HEK293 (cell line): ENCODE data around the gene C2CD2.

Experiments
- CTCF ChIA-PET: fragments of 350-600 bp; formaldehyde crosslinking; extraction: SDS; loops from one replicate; lab custom pipeline; 2021; ENCODE audit warnings: antibody characterized with exemption; lab: Yijun Ruan, JAX
- POLR2A ChIA-PET: fragments of 300-600 bp; formaldehyde crosslinking; extraction: SDS; loops from one replicate; lab custom pipeline; 2020; ENCODE audit warnings: antibody characterized with exemption, inconsistent platforms; lab: Yijun Ruan, JAX
- H3K27ac ChIP-seq: fragments of 200-500 bp; sonication (Bioruptor generic); 2 replicates; pipeline ENCODE4 v1.5.1; 2014; ENCODE audit warnings: low read depth, low read length, control low read depth, inconsistent platforms; ENCODE audit errors: extremely low read depth
- H3K36me3 ChIP-seq, 2 experiments: fragments of 200-500 bp in 1 of 2; sonication (Bioruptor generic) in 1 of 2; 1 replicate in 1 of 2; 2 replicates in 1 of 2; pipeline ENCODE4 v1.5.1; 2014 to 2017; ENCODE audit warnings: inconsistent platforms in 2 of 2, low read length in 2 of 2; ENCODE audit not compliant: control insufficient read depth in 2 of 2, insufficient read depth in 1 of 2
- H3K4me1 ChIP-seq: fragments of 200-500 bp; sonication (Bioruptor generic); 2 replicates; pipeline ENCODE4 v1.5.1; 2014; ENCODE audit warnings: mild to moderate bottlenecking, low read length, inconsistent platforms; ENCODE audit not compliant: control insufficient read depth, insufficient read depth
- H3K4me3 ChIP-seq: 2 replicates; pipeline ENCODE4 v1.5.1; 2011; ENCODE audit warnings: low read depth, mild to moderate bottlenecking, control low read depth, low read length, moderate library complexity
- H3K9me3 ChIP-seq: fragments of 200-500 bp; sonication (Bioruptor generic); 2 replicates; pipeline ENCODE4 v1.5.1; 2014; ENCODE audit warnings: low read depth, low read length, inconsistent platforms; ENCODE audit not compliant: control insufficient read depth, insufficient read depth
- GFI1B ChIP-seq: fragments of 450-650 bp; formaldehyde crosslinking; IDR thresholded peaks from 2 replicates; pipeline ENCODE4 v1.5.1; 2016; ENCODE audit warnings: missing biosample characterization, missing genetic modification characterization
- HOXD13 ChIP-seq: sonication (generic); formaldehyde crosslinking; IDR thresholded peaks from 2 replicates; pipeline ENCODE4 v1.8.0; 2022; ENCODE audit warnings: missing genetic modification reagents, borderline replicate concordance
- KLF16 ChIP-seq: fragments of 450-650 bp; formaldehyde crosslinking; IDR thresholded peaks from 2 replicates; pipeline ENCODE4 v1.5.1; 2017; ENCODE audit warnings: missing biosample characterization, missing genetic modification characterization
- MZF1 ChIP-seq: fragments of 450-650 bp; formaldehyde crosslinking; IDR thresholded peaks from 2 replicates; pipeline ENCODE4 v1.5.1; 2017; ENCODE audit warnings: missing biosample characterization, missing genetic modification characterization, borderline replicate concordance
- SP2 ChIP-seq: fragments of 450-650 bp; formaldehyde crosslinking; IDR thresholded peaks from 2 replicates; pipeline ENCODE4 v1.5.1; 2016; ENCODE audit warnings: missing biosample characterization, missing genetic modification characterization
- SP3 ChIP-seq: fragments of 450-650 bp; formaldehyde crosslinking; IDR thresholded peaks from 2 replicates; pipeline ENCODE4 v1.5.1; 2016; ENCODE audit warnings: missing biosample characterization, missing genetic modification characterization
- ZNF10 ChIP-seq: fragments of 450-650 bp; formaldehyde crosslinking; IDR thresholded peaks from 2 replicates; pipeline ENCODE4 v1.5.1; 2017; ENCODE audit warnings: missing biosample characterization, missing genetic modification characterization
- ZNF366 ChIP-seq: fragments of 450-650 bp; formaldehyde crosslinking; conservative IDR thresholded peaks from 2 replicates; pipeline ENCODE4 v1.5.1; 2016; ENCODE audit warnings: missing biosample characterization, missing genetic modification characterization
- ZNF423 ChIP-seq: fragments of 450-650 bp; formaldehyde crosslinking; IDR thresholded peaks from 2 replicates; pipeline ENCODE4 v1.5.1; 2016; ENCODE audit warnings: missing biosample characterization, missing genetic modification characterization
- ZNF600 ChIP-seq: fragments of 450-650 bp; formaldehyde crosslinking; IDR thresholded peaks from 2 replicates; pipeline ENCODE4 v1.5.1; 2016; ENCODE audit warnings: missing biosample characterization, missing genetic modification characterization
- ZSCAN16 ChIP-seq: fragments of 450-650 bp; formaldehyde crosslinking; IDR thresholded peaks from 2 replicates; pipeline ENCODE4 v1.5.1; 2016; ENCODE audit warnings: missing biosample characterization, missing genetic modification characterization
- ZSCAN30 ChIP-seq: fragments of 450-650 bp; IDR thresholded peaks from 2 replicates; pipeline ENCODE4 v1.5.1; 2018; ENCODE audit warnings: missing biosample characterization, mild to moderate bottlenecking, missing genetic modification characterization, moderate library complexity
- TF ChIP-seq, protein P1 (sequence below): fragments of 450-650 bp; formaldehyde crosslinking; IDR thresholded peaks from 2 replicates; pipeline ENCODE4 v1.5.1; 2016; ENCODE audit warnings: missing biosample characterization, missing genetic modification characterization
- TF ChIP-seq, protein P2 (sequence below): fragments of 450-650 bp; formaldehyde crosslinking; IDR thresholded peaks from 2 replicates; pipeline ENCODE4 v1.5.1; 2016; ENCODE audit warnings: missing biosample characterization, missing genetic modification characterization

The C2CD2 gene

DNA sequence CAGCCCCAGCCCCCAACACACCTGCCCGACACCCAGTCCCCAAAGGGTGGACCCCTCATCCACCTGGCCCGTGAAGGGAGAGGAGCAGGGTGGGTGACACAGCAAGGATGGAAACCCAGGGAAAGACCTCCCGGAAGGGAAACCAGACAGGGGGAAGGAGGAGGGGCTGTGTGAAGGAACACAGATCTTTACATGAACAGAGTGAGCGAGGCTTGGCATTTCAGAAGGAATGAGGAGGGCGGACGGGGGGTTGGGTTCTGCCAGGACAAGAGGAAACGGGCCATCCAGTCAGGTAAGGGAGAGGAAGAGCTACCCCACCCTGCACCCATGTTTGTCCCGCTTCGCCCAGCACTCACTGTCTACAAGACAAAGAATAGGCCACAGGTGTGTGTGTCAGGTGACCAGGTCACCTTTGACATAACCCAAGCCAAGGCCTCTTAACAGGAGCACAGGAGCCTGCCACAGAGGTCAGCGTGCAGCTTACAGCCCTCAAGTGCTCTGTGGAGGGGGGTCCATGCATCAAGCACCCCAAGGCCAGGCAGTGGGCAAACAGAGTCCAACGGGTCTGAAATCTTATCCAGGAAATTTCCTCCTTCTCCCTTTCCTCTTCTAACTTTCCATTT, 56.7 kb downstream of the C2CD2 start:
- no peak overlapping the region for H3K4me3 ChIP-seq
- no peaks in the 10 kb centered on the region for H3K9me3 ChIP-seq
- peaks cover 4% of the 10 kb centered on the region for H3K4me1 ChIP-seq
- CTCF ChIA-PET = interaction anchor here (1.0 kb wide), 1 partner anchor 12 kb away, joined by 3 read pairs; no protein-coding TSS in a partner anchor
- TF ChIP-seq ZNF423 (tag by site-specific recombination) = no peak
- no peak for TF ChIP-seq KLF16 (tag by site-specific recombination)
- TF ChIP-seq GFI1B = no peak
- TF ChIP-seq HOXD13 (CRISPR knock-in tag) = no peak
- TF ChIP-seq SP2 (tag by site-specific recombination) = no peak
- no peak for TF ChIP-seq SP3 (tag by site-specific recombination)
- POLR2A ChIA-PET = no interaction called here
- no peak overlapping the region for H3K27ac ChIP-seq
- peaks cover 0 to 5% of the 10 kb centered on the region in 2 experiments; a peak in 1 of 3 replicates for H3K36me3 ChIP-seq

DNA sequence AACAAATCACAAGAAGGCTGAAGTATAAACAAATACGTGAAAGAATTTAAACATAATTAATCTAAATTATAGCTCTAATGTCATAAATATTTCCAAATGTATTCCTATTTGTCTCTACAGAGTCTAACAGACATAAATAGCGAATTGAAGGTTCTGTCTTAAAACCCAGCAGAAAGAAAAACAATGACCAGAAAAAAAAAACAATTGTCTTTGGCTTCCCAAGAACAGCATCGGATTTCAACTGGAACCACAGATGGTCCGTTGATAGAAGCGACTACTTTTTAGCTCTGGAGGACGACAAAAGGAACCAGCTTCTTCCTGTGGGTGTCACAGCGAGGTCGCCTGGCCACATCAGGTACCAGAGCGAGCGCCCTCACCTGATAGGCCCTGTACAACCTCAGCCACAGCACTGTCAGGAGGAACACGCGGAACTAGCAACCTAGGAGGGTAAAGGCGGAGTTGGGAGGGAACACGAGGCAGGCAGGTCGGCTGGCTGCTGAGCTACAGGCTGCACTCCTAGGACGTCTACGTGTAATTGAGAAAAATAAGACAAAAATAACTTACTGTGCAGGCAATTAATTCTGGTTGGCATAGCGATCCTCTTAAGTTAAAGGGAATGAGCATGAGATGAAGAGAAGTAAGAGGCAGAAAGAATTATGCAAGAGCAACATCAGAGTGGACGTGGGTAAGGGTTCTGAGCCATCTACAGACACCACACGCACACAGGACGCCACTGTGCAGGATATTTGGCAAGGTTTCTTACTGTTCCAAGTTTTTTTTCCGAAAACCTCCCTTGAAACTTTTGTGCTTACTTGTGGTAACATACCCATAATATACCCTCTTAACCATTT, 58.0 kb downstream of the C2CD2 start:
- TF ChIP-seq ZNF10 (peak; percentile 77), ZNF366 (tag by site-specific recombination) (no peak), ZNF600 (tag by site-specific recombination) (no peak), MZF1 (tag by site-specific recombination) (no peak)
- TF ChIP-seq, protein P1, sequence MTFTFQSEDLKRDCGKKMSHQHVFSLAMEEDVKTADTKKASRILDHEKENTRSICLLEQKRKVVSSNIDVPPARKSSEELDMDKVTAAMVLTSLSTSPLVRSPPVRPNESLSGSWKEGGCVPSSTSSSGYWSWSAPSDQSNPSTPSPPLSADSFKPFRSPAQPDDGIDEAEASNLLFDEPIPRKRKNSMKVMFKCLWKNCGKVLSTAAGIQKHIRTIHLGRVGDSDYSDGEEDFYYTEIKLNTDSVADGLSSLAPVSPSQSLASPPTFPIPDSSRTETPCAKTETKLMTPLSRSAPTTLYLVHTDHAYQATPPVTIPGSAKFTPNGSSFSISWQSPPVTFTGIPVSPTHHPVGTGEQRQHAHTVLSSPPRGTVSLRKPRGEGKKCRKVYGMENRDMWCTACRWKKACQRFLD (tag by site-specific recombination) = no peak
- TF ChIP-seq, all 188 proteins: peak for 1
- ChIA-PET CTCF (no interaction called here), POLR2A (no interaction called here)
- no peaks in the 10 kb centered on the region for H3K36me3 ChIP-seq
- H3K4me1 ChIP-seq = peaks cover 4% of the 10 kb centered on the region
- H3K9me3 ChIP-seq = no peaks in the 10 kb centered on the region
- no peak overlapping the region for H3K4me3 ChIP-seq
- H3K27ac ChIP-seq = no peak overlapping the region

DNA sequence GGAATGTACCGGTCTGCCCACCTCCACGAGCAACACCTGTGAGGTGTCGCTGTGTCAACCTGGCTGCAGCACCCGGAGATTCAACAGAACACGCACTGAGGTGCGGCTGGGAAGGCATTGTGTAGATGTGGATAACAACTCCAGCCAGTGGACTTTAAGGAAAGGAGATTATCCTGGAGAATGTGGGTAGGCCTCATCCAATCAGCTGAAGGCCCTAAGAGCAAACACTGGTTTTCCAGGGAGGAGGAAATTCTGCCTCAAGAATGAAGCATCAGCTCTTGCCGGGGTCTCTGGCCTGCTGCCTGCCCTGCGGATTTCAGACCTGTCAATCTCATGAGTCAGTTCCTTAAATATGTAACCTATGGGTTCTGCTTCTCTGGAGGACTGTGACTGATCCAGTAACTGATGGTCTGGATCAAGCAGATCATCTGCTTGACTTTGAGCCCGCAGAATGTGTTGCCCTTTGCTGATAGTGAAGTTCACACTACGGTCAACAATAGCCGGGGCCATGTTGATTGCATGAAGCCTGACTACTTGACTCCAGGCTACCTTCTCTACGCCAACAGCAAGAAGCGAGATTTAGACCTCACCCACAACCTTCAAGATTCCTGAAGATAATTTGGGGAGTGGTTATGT, 58.8 kb downstream of the C2CD2 start:
- TF ChIP-seq, protein P1 (tag by site-specific recombination) = no peak

DNA sequence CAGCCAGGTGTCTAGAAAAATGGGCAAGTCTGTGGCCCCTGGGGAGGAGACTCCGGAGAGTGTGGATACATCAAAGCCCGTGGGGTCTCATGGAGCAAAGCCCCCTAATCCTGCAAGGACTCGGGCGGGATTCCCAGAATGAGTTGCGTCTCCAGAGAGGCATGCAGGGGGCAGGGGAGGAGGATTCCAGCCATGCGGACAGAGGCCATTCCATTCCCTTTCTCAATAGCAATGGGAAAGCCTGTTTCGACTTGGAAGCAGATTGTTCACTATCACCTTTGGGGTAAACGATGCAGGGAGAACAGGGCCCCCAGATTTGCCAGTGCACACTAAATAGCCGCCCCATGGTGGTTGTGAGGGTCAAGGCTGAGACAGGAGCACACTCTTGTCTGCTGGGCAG, 59.3 kb downstream of the C2CD2 start:
- Histone ChIP-seq H3K27ac (no peak overlapping the region), H3K36me3 (no peaks in the 10 kb centered on the region), H3K4me1 (peaks cover 4% of the 10 kb centered on the region), H3K4me3 (no peak overlapping the region), H3K9me3 (no peaks in the 10 kb centered on the region)
- TF ChIP-seq, protein P2, sequence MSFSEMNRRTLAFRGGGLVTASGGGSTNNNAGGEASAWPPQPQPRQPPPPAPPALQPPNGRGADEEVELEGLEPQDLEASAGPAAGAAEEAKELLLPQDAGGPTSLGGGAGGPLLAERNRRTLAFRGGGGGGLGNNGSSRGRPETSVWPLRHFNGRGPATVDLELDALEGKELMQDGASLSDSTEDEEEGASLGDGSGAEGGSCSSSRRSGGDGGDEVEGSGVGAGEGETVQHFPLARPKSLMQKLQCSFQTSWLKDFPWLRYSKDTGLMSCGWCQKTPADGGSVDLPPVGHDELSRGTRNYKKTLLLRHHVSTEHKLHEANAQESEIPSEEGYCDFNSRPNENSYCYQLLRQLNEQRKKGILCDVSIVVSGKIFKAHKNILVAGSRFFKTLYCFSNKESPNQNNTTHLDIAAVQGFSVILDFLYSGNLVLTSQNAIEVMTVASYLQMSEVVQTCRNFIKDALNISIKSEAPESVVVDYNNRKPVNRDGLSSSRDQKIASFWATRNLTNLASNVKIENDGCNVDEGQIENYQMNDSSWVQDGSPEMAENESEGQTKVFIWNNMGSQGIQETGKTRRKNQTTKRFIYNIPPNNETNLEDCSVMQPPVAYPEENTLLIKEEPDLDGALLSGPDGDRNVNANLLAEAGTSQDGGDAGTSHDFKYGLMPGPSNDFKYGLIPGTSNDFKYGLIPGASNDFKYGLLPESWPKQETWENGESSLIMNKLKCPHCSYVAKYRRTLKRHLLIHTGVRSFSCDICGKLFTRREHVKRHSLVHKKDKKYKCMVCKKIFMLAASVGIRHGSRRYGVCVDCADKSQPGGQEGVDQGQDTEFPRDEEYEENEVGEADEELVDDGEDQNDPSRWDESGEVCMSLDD (tag by site-specific recombination) = no peak
- TF ChIP-seq ZSCAN30 (tag by site-specific recombination) (no peak), ZSCAN16 (tag by site-specific recombination) (no peak)
- ChIA-PET POLR2A (no interaction called here), CTCF (no interaction called here)

More for the DNA sequence above, 58.8 kb downstream of the C2CD2 start:
- H3K9me3 ChIP-seq = no peaks in the 10 kb centered on the region
- no peaks in the 10 kb centered on the region for H3K36me3 ChIP-seq
- no peak overlapping the region for H3K27ac ChIP-seq
- ChIA-PET CTCF (no interaction called here), POLR2A (no interaction called here)
- no peak overlapping the region for H3K4me3 ChIP-seq
- peaks cover 4% of the 10 kb centered on the region for H3K4me1 ChIP-seq
